ENCODE measurements around the gene MYL12A. TPM values are rescaled to one million over a fixed set of nuclear protein-coding genes. Genes with fewer than 3 reads are reported as not detected.

Gene MYL12A
- total and polyA plus RNA-seq, 2 of the 13 experiments (the other 11 are each of a cell fraction or from before 2014, with no cell fraction given), result 261 to 277 TPM

DNA sequence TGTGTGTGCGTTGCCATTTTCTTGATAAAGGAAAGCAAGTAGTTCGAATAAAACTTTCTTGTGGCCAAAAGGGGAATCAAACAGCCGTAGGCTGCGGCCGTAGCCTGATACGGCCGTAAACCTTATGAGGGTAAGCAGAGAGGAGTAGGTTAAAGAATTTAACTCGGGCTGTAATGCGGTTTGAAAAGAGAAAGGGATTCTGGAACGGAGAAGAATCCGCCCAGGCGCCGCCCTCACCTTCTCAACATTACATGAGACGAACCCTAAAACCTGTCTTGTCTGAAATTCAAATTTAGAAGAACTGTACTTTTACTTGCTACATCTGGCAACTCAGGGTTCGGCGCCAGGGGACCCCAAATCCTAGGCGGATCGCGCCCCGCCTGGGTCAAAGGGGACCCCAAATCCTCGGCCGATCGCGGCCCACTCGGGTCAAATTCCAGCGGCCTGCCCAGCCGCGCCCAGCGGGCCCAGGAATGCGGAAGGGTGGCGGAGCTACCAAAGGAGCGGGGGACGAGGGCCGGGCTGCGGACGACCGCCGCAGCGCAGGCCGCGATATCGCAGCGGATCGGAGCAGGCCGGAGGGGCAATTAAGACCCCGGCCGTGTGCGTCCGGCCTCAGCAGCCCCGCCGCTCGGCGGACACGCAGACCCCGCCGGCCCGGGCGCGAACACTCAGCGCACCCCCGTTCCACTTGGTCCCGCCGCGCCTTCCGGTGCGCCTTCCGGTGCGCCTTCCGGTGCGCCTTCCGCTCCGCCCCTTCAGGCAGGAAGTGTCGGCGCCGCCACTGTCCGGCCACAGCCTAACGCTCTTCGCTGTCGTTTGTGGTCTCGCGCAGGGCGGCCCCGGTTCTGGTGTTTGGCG is 14.0 kb downstream of the MYL12A start, which contains the start of gene MYL12B (continued):
- TF ChIP-seq, protein P1, sequence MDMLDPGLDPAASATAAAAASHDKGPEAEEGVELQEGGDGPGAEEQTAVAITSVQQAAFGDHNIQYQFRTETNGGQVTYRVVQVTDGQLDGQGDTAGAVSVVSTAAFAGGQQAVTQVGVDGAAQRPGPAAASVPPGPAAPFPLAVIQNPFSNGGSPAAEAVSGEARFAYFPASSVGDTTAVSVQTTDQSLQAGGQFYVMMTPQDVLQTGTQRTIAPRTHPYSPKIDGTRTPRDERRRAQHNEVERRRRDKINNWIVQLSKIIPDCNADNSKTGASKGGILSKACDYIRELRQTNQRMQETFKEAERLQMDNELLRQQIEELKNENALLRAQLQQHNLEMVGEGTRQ (IDR thresholded peaks at IDR 0.05; ENCODE audit: low read depth, low read length), result no peak
- TF ChIP-seq, protein P1 (CRISPR knock-in tag; IDR thresholded peaks at IDR 0.05; ENCODE audit: borderline replicate concordance), result no peak
- peak; percentile 77 for TF ChIP-seq ATF7 (IDR thresholded peaks at IDR 0.05)
- TF ChIP-seq ATF7 (CRISPR knock-in tag; IDR thresholded peaks at IDR 0.05), result peak; percentile 27; the same call in 1 of the 2 replicates
- TF ChIP-seq, protein P2, sequence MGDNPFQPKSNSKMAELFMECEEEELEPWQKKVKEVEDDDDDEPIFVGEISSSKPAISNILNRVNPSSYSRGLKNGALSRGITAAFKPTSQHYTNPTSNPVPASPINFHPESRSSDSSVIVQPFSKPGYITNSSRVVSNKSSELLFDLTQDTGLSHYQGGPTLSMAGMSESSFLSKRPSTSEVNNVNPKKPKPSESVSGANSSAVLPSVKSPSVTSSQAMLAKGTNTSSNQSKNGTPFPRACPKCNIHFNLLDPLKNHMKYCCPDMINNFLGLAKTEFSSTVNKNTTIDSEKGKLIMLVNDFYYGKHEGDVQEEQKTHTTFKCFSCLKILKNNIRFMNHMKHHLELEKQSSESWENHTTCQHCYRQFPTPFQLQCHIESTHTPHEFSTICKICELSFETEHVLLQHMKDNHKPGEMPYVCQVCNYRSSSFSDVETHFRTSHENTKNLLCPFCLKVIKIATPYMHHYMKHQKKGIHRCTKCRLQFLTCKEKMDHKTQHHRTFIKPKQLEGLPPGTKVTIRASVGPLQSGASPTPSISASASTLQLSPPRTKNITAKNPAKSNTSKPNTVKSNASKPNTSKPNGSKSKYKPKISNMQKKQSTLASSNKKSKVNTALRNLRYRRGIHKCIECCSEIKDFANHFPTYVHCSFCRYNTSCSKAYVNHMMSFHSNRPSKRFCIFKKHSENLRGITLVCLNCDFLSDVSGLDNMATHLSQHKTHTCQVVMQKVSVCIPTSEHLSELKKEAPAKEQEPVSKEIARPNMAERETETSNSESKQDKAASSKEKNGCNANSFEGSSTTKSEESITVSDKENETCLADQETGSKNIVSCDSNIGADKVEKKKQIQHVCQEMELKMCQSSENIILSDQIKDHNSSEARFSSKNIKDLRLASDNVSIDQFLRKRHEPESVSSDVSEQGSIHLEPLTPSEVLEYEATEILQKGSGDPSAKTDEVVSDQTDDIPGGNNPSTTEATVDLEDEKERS (CRISPR knock-in tag; IDR thresholded peaks at IDR 0.05), result 0 out of 2 replicates have a peak, but pooled peaks have one; percentile 65
- peak; percentile 57; the same call in 1 of the 2 replicates for TF ChIP-seq ZNF264 (CRISPR knock-in tag; IDR thresholded peaks at IDR 0.05)
- no peak for TF ChIP-seq JUND (CRISPR knock-in tag; IDR thresholded peaks at IDR 0.05)
- peak; percentile 24; the same call in 1 of the 2 replicates for TF ChIP-seq PITX1 (CRISPR knock-in tag; IDR thresholded peaks at IDR 0.05)
- TF ChIP-seq, protein P3, sequence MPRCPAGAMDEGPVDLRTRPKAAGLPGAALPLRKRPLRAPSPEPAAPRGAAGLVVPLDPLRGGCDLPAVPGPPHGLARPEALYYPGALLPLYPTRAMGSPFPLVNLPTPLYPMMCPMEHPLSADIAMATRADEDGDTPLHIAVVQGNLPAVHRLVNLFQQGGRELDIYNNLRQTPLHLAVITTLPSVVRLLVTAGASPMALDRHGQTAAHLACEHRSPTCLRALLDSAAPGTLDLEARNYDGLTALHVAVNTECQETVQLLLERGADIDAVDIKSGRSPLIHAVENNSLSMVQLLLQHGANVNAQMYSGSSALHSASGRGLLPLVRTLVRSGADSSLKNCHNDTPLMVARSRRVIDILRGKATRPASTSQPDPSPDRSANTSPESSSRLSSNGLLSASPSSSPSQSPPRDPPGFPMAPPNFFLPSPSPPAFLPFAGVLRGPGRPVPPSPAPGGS (CRISPR knock-in tag; IDR thresholded peaks at IDR 0.05), result peak; percentile 60
- no peak for TF ChIP-seq RORA (CRISPR knock-in tag; IDR thresholded peaks at IDR 0.05)
- peak; percentile 39; the same call in 1 of the 2 replicates for TF ChIP-seq MTF1 (CRISPR knock-in tag; IDR thresholded peaks at IDR 0.05)
- TF ChIP-seq, protein P4, sequence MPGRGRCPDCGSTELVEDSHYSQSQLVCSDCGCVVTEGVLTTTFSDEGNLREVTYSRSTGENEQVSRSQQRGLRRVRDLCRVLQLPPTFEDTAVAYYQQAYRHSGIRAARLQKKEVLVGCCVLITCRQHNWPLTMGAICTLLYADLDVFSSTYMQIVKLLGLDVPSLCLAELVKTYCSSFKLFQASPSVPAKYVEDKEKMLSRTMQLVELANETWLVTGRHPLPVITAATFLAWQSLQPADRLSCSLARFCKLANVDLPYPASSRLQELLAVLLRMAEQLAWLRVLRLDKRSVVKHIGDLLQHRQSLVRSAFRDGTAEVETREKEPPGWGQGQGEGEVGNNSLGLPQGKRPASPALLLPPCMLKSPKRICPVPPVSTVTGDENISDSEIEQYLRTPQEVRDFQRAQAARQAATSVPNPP (CRISPR knock-in tag; IDR thresholded peaks at IDR 0.05), result 0 out of 2 replicates have a peak, but pooled peaks have one; percentile 51
- no peak for TF ChIP-seq ARID2 (CRISPR knock-in tag; IDR thresholded peaks at IDR 0.05; ENCODE audit: borderline replicate concordance)
- TF ChIP-seq ZC3H4 (CRISPR knock-in tag; IDR thresholded peaks at IDR 0.05; ENCODE audit: borderline replicate concordance), result no peak
- TF ChIP-seq, protein P5, sequence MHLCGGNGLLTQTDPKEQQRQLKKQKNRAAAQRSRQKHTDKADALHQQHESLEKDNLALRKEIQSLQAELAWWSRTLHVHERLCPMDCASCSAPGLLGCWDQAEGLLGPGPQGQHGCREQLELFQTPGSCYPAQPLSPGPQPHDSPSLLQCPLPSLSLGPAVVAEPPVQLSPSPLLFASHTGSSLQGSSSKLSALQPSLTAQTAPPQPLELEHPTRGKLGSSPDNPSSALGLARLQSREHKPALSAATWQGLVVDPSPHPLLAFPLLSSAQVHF (CRISPR knock-in tag; IDR thresholded peaks at IDR 0.05), result no peak
- peak; percentile 26; the same call in 1 of the 2 replicates for TF ChIP-seq RARA (CRISPR knock-in tag; IDR thresholded peaks at IDR 0.05)
- TF ChIP-seq KLF12 (CRISPR knock-in tag; IDR thresholded peaks at IDR 0.05; ENCODE audit: borderline replicate concordance), result peak; percentile 99
- TF ChIP-seq AGO1 (IDR thresholded peaks at IDR 0.05; ENCODE audit: low read depth, low read length, poor library complexity, severe bottlenecking), result no peak
